Measurements from ENCODE around the gene EXOC6.

EXOC6 gene

GRCh38 chr10:92918603-92919002 is 70.3 kb downstream of the EXOC6 start:
- POLR2A ChIA-PET: no interaction called here
- CTCF ChIA-PET: interaction anchor here (0.6 kb wide), 1 partner anchor 208 kb away, joined by 3 read pairs; no protein-coding TSS in a partner anchor
- no peak overlapping the region for H3K27ac ChIP-seq (ENCODE audit: extremely low read depth, low read depth, low read length)
- H3K4me1 ChIP-seq (ENCODE audit: control insufficient read depth, insufficient read depth, low read length): no peaks in the 10 kb centered on the region
- H3K9me3 ChIP-seq (ENCODE audit: control insufficient read depth, insufficient read depth, low read depth, low read length): no peaks in the 10 kb centered on the region
- H3K4me3 ChIP-seq (ENCODE audit: low read depth, low read length): no peak overlapping the region
- TF ChIP-seq ZNF530 (tag by site-specific recombination; IDR thresholded peaks at IDR 0.05; ENCODE audit: low read depth): no peak
- TF ChIP-seq ZNF138 (tag by site-specific recombination; IDR thresholded peaks at IDR 0.05; ENCODE audit: borderline replicate concordance): no peak
- TF ChIP-seq ZNF664 (tag by site-specific recombination; IDR thresholded peaks at IDR 0.05): no peak
- peaks cover 3 to 9% of the 10 kb centered on the region in 2 experiments for H3K36me3 ChIP-seq (ENCODE audit: control insufficient read depth in 2 of 2, insufficient read depth in 1 of 2, low read length in 2 of 2)

GRCh38 chr10:92920866-92921265 is 72.5 kb downstream of the EXOC6 start:
- no peak for TF ChIP-seq REST (tag by site-specific recombination; IDR thresholded peaks at IDR 0.05)
- peak; percentile 79 for TF ChIP-seq SETDB1 (IDR thresholded peaks at IDR 0.05; ENCODE audit: insufficient read length, low read length)
- Histone ChIP-seq H3K4me1 (ENCODE audit: control insufficient read depth, insufficient read depth, low read length) (no peaks in the 10 kb centered on the region), H3K4me3 (ENCODE audit: low read depth, low read length) (no peak overlapping the region), H3K36me3 (ENCODE audit: control insufficient read depth in 2 of 2, insufficient read depth in 1 of 2, low read length in 2 of 2) (peaks cover 0 to 9% of the 10 kb centered on the region in 2 experiments), H3K9me3 (ENCODE audit: control insufficient read depth, insufficient read depth, low read depth, low read length) (no peaks in the 10 kb centered on the region), H3K27ac (ENCODE audit: extremely low read depth, low read depth, low read length) (no peak overlapping the region)
- ChIA-PET POLR2A (no interaction called here), CTCF (no interaction called here)

GRCh38 chr10:92923416-92923815 is 75.1 kb downstream of the EXOC6 start:
- Histone ChIP-seq H3K27ac (ENCODE audit: extremely low read depth, low read depth, low read length) (no peak overlapping the region), H3K4me3 (ENCODE audit: low read depth, low read length) (no peak overlapping the region), H3K9me3 (ENCODE audit: control insufficient read depth, insufficient read depth, low read depth, low read length) (no peaks in the 10 kb centered on the region), H3K4me1 (ENCODE audit: control insufficient read depth, insufficient read depth, low read length) (no peaks in the 10 kb centered on the region), H3K36me3 (ENCODE audit: control insufficient read depth in 2 of 2, insufficient read depth in 1 of 2, low read length in 2 of 2) (peaks cover 5 to 10% of the 10 kb centered on the region in 2 experiments)
- POLR2A ChIA-PET: no interaction called here
- CTCF ChIA-PET: interaction anchor here (1.0 kb wide), 1 partner anchor 41 kb away, joined by 5 read pairs; no protein-coding TSS in a partner anchor
- TF ChIP-seq ZNF654 (tag by site-specific recombination; IDR thresholded peaks at IDR 0.05; ENCODE audit: low read depth) (no peak), ELK4 (IDR thresholded peaks at IDR 0.05; ENCODE audit: borderline replicate concordance, low read depth, low read length) (no peak), ZNF785 (tag by site-specific recombination; IDR thresholded peaks at IDR 0.05) (no peak), ZBTB44 (tag by site-specific recombination; IDR thresholded peaks at IDR 0.05) (no peak), ZNF513 (tag by site-specific recombination; IDR thresholded peaks at IDR 0.05) (no peak), ZIC2 (tag by site-specific recombination; IDR thresholded peaks at IDR 0.05) (no peak), GFI1B (tag by site-specific recombination; IDR thresholded peaks at IDR 0.05) (no peak), ZNF791 (tag by site-specific recombination; IDR thresholded peaks at IDR 0.05) (no peak), YY2 (tag by site-specific recombination; IDR thresholded peaks at IDR 0.05) (no peak), PRDM6 (tag by site-specific recombination; IDR thresholded peaks at IDR 0.05) (no peak), ZNF76 (tag by site-specific recombination; IDR thresholded peaks at IDR 0.05; ENCODE audit: borderline replicate concordance, low read depth) (no peak), ZNF830 (tag by site-specific recombination; IDR thresholded peaks at IDR 0.05; ENCODE audit: low read depth) (no peak), GLIS2 (tag by site-specific recombination; IDR thresholded peaks at IDR 0.05) (no peak), ZNF624 (tag by site-specific recombination; IDR thresholded peaks at IDR 0.05) (no peak), ZNF157 (tag by site-specific recombination; IDR thresholded peaks at IDR 0.05) (no peak), KLF16 (tag by site-specific recombination; IDR thresholded peaks at IDR 0.05) (no peak)

Data from HEK293 (cell line).